ENCODE measurements around the gene TM9SF4. TPM values are rescaled to one million over a fixed set of nuclear protein-coding genes. Genes with fewer than 3 reads are reported as not detected.
A peak's percentile ranks its signal among the peaks of the same experiment; 100 is the strongest.

The TM9SF4 gene
- polyA plus RNA-seq, 1 donor from 2014 or later = 30.1 TPM

DNA sequence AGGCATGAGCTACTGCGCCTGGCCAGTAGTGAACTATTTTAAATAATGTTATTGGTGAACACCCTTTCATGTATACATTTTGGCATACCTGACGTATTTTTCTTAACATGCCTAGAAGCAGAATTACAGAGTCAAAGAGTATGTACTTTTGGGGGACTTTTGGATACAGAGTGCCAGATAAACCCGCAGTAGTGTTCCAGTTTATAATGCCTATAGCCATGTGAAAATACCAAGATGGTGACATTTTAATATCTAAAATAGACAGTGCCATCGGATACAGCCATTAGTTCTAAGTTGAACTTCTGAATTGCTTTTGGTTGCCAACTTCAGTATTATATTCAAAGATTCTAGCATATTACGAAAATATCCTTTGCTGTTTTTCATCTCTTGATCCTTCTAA, 20.3 kb downstream of the TM9SF4 start:
- no peak overlapping the region for H3K27ac Mint-ChIP-seq
- peaks cover 3% of the 10 kb centered on the region for H3K36me3 Mint-ChIP-seq
- H3K4me1 Mint-ChIP-seq = peaks cover 14 to 27% (median 18%) of the 10 kb centered on the region in 3 donors
- no peaks in the 10 kb centered on the region for H3K9me3 Mint-ChIP-seq
- no peaks in the 10 kb centered on the region for H3K27me3 Mint-ChIP-seq
- H3K4me3 Mint-ChIP-seq = no peak overlapping the region

DNA sequence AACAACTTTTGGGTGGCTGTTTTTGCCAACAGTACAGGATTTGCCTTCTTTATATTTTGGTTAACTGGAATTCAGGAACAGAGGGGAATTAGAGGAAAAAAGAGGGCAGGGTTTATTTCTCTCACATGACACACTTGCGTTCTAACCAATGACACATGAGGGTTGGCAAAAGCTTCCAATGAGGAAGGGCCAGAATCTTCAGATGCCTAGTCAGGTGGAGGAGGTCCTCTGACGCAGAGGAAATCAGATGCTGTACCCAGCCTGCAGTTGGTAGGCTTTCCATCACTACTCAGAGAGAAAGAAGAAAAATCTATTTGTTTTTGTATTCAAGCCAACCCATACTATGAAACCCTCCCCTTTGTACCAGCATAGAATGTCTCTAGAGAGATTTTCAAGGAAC, 20.8 kb downstream of the TM9SF4 start:
- H3K36me3 Mint-ChIP-seq = peaks cover 3% of the 10 kb centered on the region
- H3K27ac Mint-ChIP-seq = no peak overlapping the region
- H3K4me1 Mint-ChIP-seq = peaks cover 14 to 27% (median 18%) of the 10 kb centered on the region in 3 donors

DNA sequence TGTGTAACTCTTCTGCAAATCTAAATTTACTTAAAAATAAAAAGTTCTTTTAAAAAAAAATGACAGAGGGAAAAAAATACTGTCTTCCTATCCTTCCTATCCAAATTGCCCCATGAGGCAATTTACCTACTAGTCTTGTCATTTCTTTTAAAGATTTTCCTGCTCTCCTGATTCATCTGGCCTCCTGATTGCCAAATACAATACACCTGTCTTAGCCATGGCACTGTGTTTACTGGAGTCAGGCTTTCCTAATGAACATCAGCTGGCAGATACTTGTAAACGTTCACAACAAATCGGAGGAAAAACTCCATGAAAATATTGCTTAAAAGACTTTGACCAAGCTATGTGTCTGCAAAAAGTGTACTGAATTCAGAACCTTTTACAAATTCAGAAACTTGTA, 21.5 kb downstream of the TM9SF4 start:
- Mint-ChIP-seq H3K9me3 (no peaks in the 10 kb centered on the region), H3K4me3 (no peak overlapping the region), H3K4me1 (peaks cover 14 to 27% (median 18%) of the 10 kb centered on the region in 3 donors), H3K27me3 (no peaks in the 10 kb centered on the region), H3K36me3 (peaks cover 3% of the 10 kb centered on the region), H3K27ac (no peak overlapping the region)

More for the DNA sequence above, 20.8 kb downstream of the TM9SF4 start:
- Mint-ChIP-seq H3K4me3 (no peak overlapping the region), H3K27me3 (no peaks in the 10 kb centered on the region), H3K9me3 (no peaks in the 10 kb centered on the region)

DNA sequence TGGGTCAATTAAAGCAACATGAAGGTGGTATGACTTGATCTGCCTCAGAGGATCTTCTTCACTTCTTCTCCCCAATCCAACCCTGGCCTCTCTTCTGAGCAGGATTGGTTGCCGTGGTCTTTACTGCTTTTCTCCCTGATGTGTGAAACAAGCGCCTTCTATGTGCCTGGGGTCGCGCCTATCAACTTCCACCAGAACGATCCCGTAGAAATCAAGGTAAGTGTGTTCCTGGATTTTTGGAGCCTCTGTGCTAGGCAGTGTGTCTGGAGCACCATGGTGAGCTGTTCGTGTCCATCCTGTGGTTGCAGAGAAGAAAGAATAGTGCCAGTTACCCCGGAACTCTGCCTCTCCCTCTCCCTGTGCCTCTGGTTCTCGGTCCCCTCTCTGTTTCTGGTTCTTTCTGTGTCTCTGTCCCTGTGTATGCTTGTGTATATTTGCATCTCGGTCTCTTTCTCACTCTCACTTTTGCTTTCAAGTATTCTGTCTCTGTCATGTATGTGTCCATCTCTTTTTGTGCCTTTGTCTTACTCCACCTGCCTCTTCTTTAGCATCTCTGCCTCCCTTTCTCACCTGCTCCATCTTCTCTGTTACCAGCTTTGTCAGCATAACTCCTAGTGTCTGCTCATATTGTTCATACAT, 23.5 kb downstream of the TM9SF4 start:
- Mint-ChIP-seq H3K36me3 (peaks cover 7% of the 10 kb centered on the region), H3K27ac (no peak overlapping the region), H3K4me1 (peaks cover 14 to 24% (median 18%) of the 10 kb centered on the region in 3 donors), H3K9me3 (no peaks in the 10 kb centered on the region), H3K27me3 (no peaks in the 10 kb centered on the region), H3K4me3 (no peak overlapping the region)

DNA sequence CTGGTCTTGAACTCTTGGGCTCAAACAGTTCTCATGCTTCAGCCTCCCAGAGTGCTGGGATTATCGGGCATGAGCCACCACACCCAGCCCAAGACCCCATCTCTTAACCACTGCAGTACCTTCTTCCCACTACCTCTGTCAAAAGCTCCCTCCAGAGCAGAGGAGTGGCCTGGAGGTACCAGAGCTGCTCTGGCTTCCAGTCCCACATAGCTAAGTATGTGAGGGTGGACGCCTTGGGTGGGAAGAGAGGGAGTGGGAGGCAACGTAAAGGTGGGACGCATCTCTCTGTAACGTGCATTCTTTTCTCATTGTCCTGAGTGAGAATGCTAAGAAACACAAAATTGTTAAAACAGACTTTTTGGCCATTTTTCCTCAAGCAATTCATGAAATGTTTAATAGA, 24.5 kb downstream of the TM9SF4 start:
- H3K27me3 Mint-ChIP-seq = no peaks in the 10 kb centered on the region
- H3K27ac Mint-ChIP-seq = no peak overlapping the region
- H3K9me3 Mint-ChIP-seq = no peaks in the 10 kb centered on the region
- H3K4me3 Mint-ChIP-seq = no peak overlapping the region
- peaks cover 10% of the 10 kb centered on the region for H3K36me3 Mint-ChIP-seq
- peaks cover 14 to 22% (median 18%) of the 10 kb centered on the region in 3 donors for H3K4me1 Mint-ChIP-seq

DNA sequence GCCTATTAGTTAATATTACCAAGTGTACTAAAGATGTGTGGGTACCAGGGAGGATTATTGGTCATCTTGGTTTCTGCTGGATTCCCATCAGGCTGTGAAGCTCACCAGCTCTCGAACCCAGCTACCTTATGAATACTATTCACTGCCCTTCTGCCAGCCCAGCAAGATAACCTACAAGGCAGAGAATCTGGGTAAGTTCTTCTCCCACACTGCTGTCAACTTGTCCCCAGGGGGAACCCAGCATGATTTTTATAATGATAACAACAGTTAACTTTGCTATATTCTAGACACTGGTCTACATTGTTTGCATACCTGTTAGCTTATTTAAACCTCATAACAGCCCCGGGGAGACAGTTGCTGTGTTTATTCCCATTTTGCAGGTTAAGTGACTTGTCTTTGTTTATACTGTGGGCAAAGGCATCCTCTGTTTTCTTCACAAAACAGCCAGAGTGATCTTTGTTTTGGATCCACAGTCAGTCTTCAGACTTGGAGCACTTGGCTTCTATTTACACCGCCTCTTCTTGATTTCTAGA, 26.5 kb downstream of the TM9SF4 start:
- Mint-ChIP-seq H3K36me3 (peaks cover 15% of the 10 kb centered on the region), H3K27me3 (no peaks in the 10 kb centered on the region), H3K27ac (no peak overlapping the region), H3K4me3 (no peak overlapping the region), H3K4me1 (peaks cover 12 to 22% (median 18%) of the 10 kb centered on the region in 3 donors), H3K9me3 (no peaks in the 10 kb centered on the region)

DNA sequence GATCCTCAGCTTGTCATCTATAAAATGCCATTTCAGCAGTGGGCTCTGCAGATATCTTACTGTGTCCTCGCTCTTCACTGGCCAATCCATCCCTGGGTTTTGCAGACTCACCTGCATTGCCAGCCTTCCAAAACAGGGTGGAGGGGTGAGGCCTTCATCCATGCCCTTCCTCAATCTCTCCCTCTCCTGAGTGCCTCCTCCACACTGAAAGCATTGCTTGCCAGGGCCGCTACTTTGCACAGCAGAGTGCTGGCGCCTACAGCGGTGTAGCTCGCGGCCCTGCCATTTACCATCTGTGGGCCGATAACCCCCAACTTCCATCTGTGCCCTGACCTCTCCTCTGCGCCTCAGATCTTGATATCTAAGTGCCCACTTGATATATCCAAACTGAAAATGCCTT, 29.4 kb downstream of the TM9SF4 start:
- Mint-ChIP-seq H3K4me1 (peaks cover 0 to 2% (median 0%) of the 10 kb centered on the region in 3 donors), H3K36me3 (peaks cover 12% of the 10 kb centered on the region), H3K27me3 (no peaks in the 10 kb centered on the region), H3K9me3 (no peaks in the 10 kb centered on the region), H3K27ac (no peak overlapping the region), H3K4me3 (no peak overlapping the region)

DNA sequence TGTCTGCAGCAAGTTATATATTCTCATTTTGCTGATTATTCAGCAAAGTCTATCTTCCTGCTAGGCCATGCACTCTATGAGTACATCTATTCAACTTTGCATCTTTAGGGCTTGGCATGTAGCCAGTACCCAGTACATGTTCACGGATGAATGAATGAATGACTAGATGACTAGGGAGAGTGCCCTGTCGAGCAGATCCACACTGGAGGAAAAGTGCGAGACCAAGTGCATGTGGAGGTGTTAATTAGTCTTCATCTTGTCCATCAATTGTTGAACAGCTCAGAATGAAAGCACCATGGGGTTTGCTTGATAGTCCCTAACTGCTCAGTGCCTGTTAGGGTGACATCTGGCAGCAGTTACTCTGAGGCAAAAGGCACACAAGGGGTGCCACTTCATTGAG, 30.4 kb downstream of the TM9SF4 start:
- Mint-ChIP-seq H3K27ac (no peak overlapping the region), H3K27me3 (no peaks in the 10 kb centered on the region), H3K4me1 (peaks cover 0 to 2% (median 0%) of the 10 kb centered on the region in 3 donors), H3K36me3 (peaks cover 12% of the 10 kb centered on the region), H3K9me3 (no peaks in the 10 kb centered on the region), H3K4me3 (no peak overlapping the region)

DNA sequence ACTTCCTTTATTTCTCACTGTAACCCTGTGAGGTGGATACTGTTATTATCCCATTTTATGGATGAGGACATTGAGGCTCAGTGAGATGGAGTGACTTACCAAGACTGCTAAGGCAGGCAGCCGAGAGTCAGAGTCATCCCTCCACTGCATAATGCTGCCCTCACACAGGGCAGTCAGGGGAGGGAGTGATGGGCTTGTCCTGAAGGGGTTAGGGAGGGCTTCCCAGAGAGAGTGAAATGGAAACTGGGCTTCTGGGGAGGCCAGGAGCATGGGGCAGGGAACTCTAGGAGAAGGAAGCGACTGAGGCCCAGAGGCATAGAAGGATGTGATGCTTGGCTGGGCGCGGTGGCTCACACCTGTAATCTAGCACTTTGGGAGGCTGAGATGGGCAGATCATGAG, 31.1 kb downstream of the TM9SF4 start:
- Mint-ChIP-seq H3K27me3 (no peaks in the 10 kb centered on the region), H3K36me3 (peaks cover 13% of the 10 kb centered on the region), H3K27ac (no peak overlapping the region), H3K4me3 (no peak overlapping the region), H3K4me1 (peaks cover 0 to 2% (median 0%) of the 10 kb centered on the region in 3 donors), H3K9me3 (no peaks in the 10 kb centered on the region)

DNA sequence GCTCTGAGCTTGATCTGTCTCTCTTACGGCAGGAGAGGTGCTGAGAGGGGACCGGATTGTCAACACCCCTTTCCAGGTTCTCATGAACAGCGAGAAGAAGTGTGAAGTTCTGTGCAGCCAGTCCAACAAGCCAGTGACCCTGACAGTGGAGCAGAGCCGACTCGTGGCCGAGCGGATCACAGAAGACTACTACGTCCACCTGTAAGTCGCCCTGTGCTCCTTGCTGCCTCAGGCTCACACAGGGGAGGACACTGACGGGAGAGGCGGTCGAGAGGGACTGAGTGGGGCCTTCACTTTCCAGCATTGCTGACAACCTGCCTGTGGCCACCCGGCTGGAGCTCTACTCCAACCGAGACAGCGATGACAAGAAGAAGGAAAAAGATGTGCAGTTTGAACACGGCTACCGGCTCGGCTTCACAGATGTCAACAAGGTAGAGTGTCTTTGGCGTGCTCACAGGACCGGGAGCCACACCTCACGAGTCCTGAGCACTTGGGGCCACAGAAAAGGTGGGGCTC, 32.0 kb downstream of the TM9SF4 start:
- Mint-ChIP-seq H3K27ac (no peak overlapping the region), H3K27me3 (no peaks in the 10 kb centered on the region), H3K4me3 (no peak overlapping the region), H3K4me1 (peaks cover 0 to 2% (median 0%) of the 10 kb centered on the region in 3 donors), H3K36me3 (peaks cover 14% of the 10 kb centered on the region), H3K9me3 (no peaks in the 10 kb centered on the region)

DNA sequence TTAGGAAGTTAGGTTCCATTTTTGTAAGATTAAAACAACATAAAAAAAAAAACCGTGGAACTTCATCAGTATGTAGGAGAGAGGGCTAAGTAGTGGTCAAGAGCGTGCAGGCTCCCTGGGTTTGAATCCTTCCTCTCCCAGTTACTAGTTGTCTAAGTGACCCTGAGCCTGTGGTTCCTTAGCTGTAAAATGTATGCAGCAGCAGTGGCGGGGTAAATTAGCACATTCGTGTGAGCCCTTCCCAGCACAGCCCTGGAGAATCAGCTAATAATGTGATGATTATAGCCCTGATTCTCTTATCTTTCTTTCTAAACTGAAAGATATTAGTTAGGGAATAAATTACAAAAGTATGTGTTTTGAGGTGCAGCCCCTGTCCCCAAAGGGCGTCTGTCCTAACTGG, 32.6 kb downstream of the TM9SF4 start:
- no peak overlapping the region for H3K4me3 Mint-ChIP-seq
- no peaks in the 10 kb centered on the region for H3K9me3 Mint-ChIP-seq
- H3K4me1 Mint-ChIP-seq = peaks cover 0 to 2% (median 0%) of the 10 kb centered on the region in 3 donors
- H3K27ac Mint-ChIP-seq = no peak overlapping the region
- H3K27me3 Mint-ChIP-seq = no peaks in the 10 kb centered on the region
- H3K36me3 Mint-ChIP-seq = peaks cover 15% of the 10 kb centered on the region

DNA sequence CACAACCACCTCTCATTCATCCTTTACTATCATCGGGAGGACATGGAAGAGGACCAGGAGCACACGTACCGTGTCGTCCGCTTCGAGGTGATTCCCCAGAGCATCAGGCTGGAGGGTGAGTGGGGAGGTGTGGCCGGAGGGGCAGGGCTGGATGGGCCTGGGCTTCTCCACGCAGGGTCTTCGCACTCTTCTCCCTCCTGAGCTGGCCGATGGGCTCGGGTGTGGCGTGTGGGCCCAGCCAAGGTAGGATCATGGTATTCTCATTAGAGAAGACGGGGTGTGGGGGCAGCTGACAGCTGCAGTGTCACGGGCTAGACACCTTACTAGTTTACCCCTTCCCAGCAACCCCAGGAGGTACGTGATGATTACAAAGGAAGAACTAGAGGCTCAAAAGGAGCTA, 33.5 kb downstream of the TM9SF4 start:
- H3K9me3 Mint-ChIP-seq = no peaks in the 10 kb centered on the region
- H3K27me3 Mint-ChIP-seq = no peaks in the 10 kb centered on the region
- H3K36me3 Mint-ChIP-seq = peaks cover 12% of the 10 kb centered on the region
- H3K4me1 Mint-ChIP-seq = peaks cover 0 to 2% (median 0%) of the 10 kb centered on the region in 3 donors
- no peak overlapping the region for H3K4me3 Mint-ChIP-seq
- no peak overlapping the region for H3K27ac Mint-ChIP-seq

DNA sequence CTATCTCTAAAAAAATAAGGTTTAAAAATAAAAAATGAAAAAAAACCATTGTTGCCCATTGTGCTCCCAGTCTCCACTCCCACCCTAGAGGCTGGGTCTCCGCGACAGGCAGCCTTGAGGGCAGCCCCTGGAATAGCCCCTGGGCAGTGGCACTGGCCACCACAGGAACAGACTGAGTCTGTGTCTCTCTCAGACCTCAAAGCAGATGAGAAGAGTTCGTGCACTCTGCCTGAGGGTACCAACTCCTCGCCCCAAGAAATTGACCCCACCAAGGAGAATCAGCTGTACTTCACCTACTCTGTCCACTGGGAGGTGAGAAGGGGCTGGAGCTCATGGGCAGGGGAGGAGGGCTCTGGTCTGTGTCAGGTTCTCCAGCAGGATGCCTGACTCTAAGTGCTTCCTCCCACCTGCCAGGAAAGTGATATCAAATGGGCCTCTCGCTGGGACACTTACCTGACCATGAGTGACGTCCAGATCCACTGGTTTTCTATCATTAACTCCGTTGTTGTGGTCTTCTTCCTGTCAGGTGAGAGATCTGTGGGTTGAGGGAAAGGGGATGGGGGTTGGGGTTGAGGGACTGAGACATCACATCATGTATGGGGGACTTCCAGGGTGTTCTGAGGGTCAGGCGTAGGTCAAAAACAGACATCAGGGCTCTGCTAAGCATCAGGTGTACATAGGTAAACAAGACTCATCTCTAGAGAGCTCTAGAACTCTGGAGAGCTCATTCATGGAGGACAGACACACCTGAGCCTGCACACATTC, 35.6 kb downstream of the TM9SF4 start:
- no peaks in the 10 kb centered on the region for H3K4me1 Mint-ChIP-seq
- no peak overlapping the region for H3K4me3 Mint-ChIP-seq
- peaks cover 4% of the 10 kb centered on the region for H3K36me3 Mint-ChIP-seq
- H3K27ac Mint-ChIP-seq = peak overlapping the region in 1 of 3 donors; percentile 13
- no peaks in the 10 kb centered on the region for H3K9me3 Mint-ChIP-seq
- no peaks in the 10 kb centered on the region for H3K27me3 Mint-ChIP-seq

DNA sequence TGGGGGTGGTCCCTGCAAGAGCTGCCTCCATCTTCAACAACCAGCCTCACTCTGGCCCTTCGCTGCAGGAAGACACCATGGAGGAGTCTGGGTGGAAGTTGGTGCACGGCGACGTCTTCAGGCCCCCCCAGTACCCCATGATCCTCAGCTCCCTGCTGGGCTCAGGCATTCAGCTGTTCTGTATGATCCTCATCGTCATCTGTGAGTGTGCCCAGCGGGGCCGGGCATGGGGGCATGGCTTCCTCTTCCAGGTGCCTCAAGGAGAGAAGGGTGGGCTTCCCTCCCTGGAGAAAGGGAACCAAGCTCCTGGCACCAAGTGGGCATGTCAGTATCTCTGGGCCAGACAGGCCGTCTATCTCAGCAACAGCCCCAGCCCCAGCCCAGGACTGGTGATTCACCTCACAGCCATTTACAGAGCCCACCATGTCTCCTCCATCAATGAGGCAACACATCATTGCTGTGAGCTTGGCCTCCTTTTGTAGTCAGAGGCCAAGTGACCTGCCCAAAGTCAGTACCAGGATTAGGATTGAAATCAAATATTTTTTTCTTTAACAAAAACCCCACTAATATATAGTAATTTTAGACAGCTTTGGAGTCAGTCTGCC, 40.2 kb downstream of the TM9SF4 start:
- H3K27ac Mint-ChIP-seq = no peak overlapping the region
- no peaks in the 10 kb centered on the region for H3K27me3 Mint-ChIP-seq
- H3K4me1 Mint-ChIP-seq = no peaks in the 10 kb centered on the region
- no peak overlapping the region for H3K4me3 Mint-ChIP-seq
- H3K9me3 Mint-ChIP-seq = no peaks in the 10 kb centered on the region
- H3K36me3 Mint-ChIP-seq = peaks cover 4% of the 10 kb centered on the region

DNA sequence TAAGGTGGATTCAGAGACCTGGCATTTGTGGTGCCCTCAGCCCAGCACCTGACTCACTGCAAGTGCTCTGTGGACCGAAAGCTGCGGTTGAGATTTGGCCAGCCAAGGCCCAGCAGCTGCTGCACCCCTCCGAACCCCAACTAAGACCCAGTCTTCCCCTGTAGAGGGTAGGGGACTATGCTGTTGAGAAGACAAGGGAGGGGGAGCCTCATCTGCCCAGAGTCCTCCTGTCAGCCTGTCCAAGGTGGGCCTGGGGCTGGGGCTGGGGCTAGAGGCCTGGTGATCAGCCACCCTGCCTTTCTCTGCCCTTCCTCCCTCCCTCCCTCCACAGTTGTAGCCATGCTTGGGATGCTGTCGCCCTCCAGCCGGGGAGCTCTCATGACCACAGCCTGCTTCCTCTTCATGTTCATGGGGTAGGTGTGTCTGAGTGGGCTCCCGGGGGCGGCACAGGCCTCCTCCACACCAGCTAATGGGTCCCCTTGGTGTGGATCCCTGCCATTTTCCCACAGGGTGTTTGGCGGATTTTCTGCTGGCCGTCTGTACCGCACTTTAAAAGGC, 40.9 kb downstream of the TM9SF4 start:
- Mint-ChIP-seq H3K4me3 (no peak overlapping the region), H3K36me3 (peaks cover 6% of the 10 kb centered on the region), H3K9me3 (no peaks in the 10 kb centered on the region), H3K27me3 (no peaks in the 10 kb centered on the region), H3K4me1 (peaks cover 0 to 3% (median 0%) of the 10 kb centered on the region in 3 donors), H3K27ac (peak overlapping the region in 1 of 3 donors; percentile 63)

Data from IgD-negative memory B cell (primary cell).